ENCODE measurements around the gene PAX2.
A peak's percentile ranks its signal among the peaks of the same experiment; 100 is the strongest.

Gene PAX2

GRCh38 chr10:100723770-100724530 lies 21.4 kb upstream of the PAX2 start:
- TF ChIP-seq TAF1 (IDR thresholded peaks at IDR 0.05; ENCODE audit: low read depth, low read length) (no peak), POU2F2 (IDR thresholded peaks at IDR 0.05; ENCODE audit: low read depth, low read length) (no peak), PAX5 (IDR thresholded peaks at IDR 0.05; ENCODE audit: insufficient read depth, low read length, severe bottlenecking) (no peak), POLR2A (IDR thresholded peaks at IDR 0.05; ENCODE audit: low read depth, low read length) (no peak), SPI1 (IDR thresholded peaks at IDR 0.05; ENCODE audit: low read depth, low read length) (no peak), POLR2AphosphoS5 (IDR thresholded peaks at IDR 0.05; ENCODE audit: low read depth, low read length) (no peak)
- FAIRE-seq (no peak), DNase-seq (ENCODE audit: insufficient read length, low spot score) (no peak)

DNA sequence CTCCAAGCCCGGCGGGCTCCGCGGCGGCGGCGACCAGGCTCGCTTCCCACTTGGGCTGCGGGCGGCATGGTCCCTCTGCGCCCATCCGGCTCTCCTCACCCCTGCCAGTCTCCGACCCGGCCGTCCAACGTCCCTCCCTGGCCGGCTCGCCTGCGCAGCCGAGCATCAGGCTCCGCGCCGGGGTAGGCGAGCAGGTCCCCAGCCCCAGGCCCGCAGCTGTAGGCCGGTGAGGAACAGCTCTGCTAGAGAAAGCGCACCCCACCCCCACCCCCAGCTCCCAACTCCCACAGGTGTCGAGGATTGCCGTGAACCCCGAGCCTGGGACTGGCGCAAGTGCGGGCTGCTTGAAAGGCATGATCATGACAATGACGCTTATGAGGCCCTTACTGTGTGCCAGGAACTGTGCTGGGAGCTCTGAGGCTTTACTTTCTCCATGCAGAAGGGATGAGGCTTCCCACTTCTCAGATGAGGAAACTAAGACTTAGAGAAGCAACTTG lies 20.8 kb upstream of the PAX2 start:
- DNase-seq (ENCODE audit: insufficient read length, low spot score) = no peak
- no peak for FAIRE-seq

DNA sequence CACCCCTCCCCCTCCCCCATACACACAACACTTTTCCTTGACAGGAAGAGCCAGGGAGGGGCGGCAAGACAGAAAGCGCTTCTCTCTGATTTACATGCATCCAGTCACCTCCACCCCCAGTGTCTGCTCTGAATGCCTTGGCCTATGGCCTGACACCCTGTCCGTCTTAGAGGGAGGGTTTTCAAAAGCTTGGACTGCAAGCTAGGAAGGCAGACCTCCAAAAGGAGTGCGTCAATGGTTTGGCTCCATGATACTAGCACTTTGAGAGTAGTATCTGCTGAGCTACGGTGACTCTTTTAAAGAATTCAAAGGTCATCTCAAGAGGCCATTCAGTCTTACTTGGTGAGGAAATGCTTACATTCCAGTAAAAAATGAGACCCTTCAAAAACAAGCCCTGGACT lies 20.3 kb upstream of the PAX2 start:
- DNase-seq (ENCODE audit: insufficient read length, low spot score) (no peak), FAIRE-seq (no peak)
- TF ChIP-seq TAF1 (IDR thresholded peaks at IDR 0.05; ENCODE audit: low read depth, low read length) (no peak), POU2F2 (IDR thresholded peaks at IDR 0.05; ENCODE audit: low read depth, low read length) (no peak), PAX5 (IDR thresholded peaks at IDR 0.05; ENCODE audit: insufficient read depth, low read length, severe bottlenecking) (no peak), POLR2A (IDR thresholded peaks at IDR 0.05; ENCODE audit: low read depth, low read length) (no peak), POLR2AphosphoS5 (IDR thresholded peaks at IDR 0.05; ENCODE audit: low read depth, low read length) (no peak), SPI1 (IDR thresholded peaks at IDR 0.05; ENCODE audit: low read depth, low read length) (no peak)

More for the DNA sequence above, 20.8 kb upstream of the PAX2 start:
- no peak for TF ChIP-seq POU2F2 (IDR thresholded peaks at IDR 0.05; ENCODE audit: low read depth, low read length)
- no peak for TF ChIP-seq POLR2AphosphoS5 (IDR thresholded peaks at IDR 0.05; ENCODE audit: low read depth, low read length)
- TF ChIP-seq POLR2A (IDR thresholded peaks at IDR 0.05; ENCODE audit: low read depth, low read length) = no peak

- TF ChIP-seq POLR2AphosphoS5 (IDR thresholded peaks at IDR 0.05; ENCODE audit: low read depth, low read length) (no peak), POLR2A (IDR thresholded peaks at IDR 0.05; ENCODE audit: low read depth, low read length) (no peak), SPI1 (IDR thresholded peaks at IDR 0.05; ENCODE audit: low read depth, low read length) (no peak), POU2F2 (IDR thresholded peaks at IDR 0.05; ENCODE audit: low read depth, low read length) (no peak), PAX5 (IDR thresholded peaks at IDR 0.05; ENCODE audit: insufficient read depth, low read length, severe bottlenecking) (no peak), TAF1 (IDR thresholded peaks at IDR 0.05; ENCODE audit: low read depth, low read length) (no peak)
- FAIRE-seq (no peak), DNase-seq (ENCODE audit: insufficient read length, low spot score) (no peak)
These were observed 19.4 kb upstream of the PAX2 start for GRCh38 chr10:100725869-100726426.

DNA sequence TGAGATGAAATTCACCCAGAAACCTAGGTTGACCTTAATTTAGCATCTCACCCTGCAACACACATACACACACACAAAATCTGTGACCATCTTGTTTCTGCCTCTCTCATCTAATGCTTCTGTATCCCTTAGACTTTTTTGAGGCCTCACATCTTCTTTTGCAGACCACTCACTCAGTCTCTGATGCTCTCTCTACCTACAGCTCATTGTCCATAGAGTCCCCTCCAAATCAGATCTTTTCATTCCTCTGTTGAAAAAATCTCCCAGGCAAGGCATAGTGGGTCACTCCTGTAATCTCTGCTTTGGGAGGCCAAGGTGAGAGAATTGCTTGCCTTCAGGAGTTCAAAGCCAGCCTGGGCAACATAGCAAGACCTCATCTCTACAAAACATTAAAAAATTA lies 17.6 kb upstream of the PAX2 start:
- TF ChIP-seq POLR2AphosphoS5 (IDR thresholded peaks at IDR 0.05; ENCODE audit: low read depth, low read length) (no peak), TAF1 (IDR thresholded peaks at IDR 0.05; ENCODE audit: low read depth, low read length) (no peak), POU2F2 (IDR thresholded peaks at IDR 0.05; ENCODE audit: low read depth, low read length) (no peak), POLR2A (IDR thresholded peaks at IDR 0.05; ENCODE audit: low read depth, low read length) (no peak), PAX5 (IDR thresholded peaks at IDR 0.05; ENCODE audit: insufficient read depth, low read length, severe bottlenecking) (no peak), SPI1 (IDR thresholded peaks at IDR 0.05; ENCODE audit: low read depth, low read length) (no peak)
- no peak for FAIRE-seq

DNA sequence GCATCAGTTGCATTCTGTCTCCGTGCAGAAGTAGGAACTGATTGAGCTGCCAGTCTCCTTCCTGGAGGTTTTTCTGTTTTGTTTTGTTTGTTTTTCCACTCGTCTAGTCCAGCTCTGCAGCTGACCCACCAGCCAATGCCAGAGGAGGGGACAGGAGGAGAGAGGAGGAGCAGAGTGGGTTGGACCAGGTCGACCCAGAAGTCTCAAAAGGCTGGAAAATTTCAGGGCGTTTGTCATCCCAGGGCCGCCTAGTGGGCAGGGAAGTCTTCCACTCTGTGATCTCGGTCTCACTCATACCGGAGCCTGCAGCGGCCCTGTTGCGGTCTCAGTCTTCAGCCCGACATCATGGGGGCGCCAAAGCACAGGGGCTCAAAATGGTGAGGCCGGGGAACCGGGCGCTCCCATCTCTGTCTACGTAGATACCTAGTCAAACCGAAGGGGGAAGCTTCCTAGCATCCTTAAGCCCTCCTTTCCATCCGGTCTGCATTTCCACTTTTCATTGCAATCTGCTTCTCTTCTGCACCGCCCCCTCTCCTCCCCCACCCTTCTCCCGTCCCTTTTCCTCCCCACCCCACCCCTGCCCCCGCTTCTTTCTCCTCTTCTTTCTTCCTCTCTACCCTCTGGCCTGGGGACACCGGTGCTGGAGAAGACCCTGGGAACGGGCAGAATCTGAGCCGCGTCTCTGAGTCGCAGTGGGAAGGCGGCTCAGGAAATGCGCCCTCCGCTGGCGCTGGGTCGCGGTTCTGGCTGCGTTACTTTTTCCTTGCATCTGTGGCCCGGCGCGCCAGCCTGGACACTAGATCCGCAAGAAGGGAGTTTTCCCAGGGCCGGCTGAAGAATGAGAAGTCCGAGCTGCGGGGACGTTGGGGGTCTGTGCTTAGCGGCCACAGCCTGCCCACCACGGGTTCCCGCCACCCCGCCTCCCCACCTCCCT lies 16.2 kb upstream of the PAX2 start:
- TF ChIP-seq TAF1 (IDR thresholded peaks at IDR 0.05; ENCODE audit: low read depth, low read length) (no peak), POU2F2 (IDR thresholded peaks at IDR 0.05; ENCODE audit: low read depth, low read length) (no peak), SPI1 (IDR thresholded peaks at IDR 0.05; ENCODE audit: low read depth, low read length) (no peak), POLR2A (IDR thresholded peaks at IDR 0.05; ENCODE audit: low read depth, low read length) (no peak), POLR2AphosphoS5 (IDR thresholded peaks at IDR 0.05; ENCODE audit: low read depth, low read length) (no peak), PAX5 (IDR thresholded peaks at IDR 0.05; ENCODE audit: insufficient read depth, low read length, severe bottlenecking) (no peak)
- DNase-seq (ENCODE audit: insufficient read length, low spot score) = no peak

More for the DNA sequence above, 17.6 kb upstream of the PAX2 start:
- DNase-seq (ENCODE audit: insufficient read length, low spot score) = no peak

GRCh38 chr10:100729862-100730724 lies 15.3 kb upstream of the PAX2 start:
- no peak for DNase-seq (ENCODE audit: insufficient read length, low spot score)
- FAIRE-seq = no peak
- TF ChIP-seq POLR2A (IDR thresholded peaks at IDR 0.05; ENCODE audit: low read depth, low read length) = no peak
- no peak for TF ChIP-seq POLR2AphosphoS5 (IDR thresholded peaks at IDR 0.05; ENCODE audit: low read depth, low read length)
- TF ChIP-seq POU2F2 (IDR thresholded peaks at IDR 0.05; ENCODE audit: low read depth, low read length) = no peak
- TF ChIP-seq PAX5 (IDR thresholded peaks at IDR 0.05; ENCODE audit: insufficient read depth, low read length, severe bottlenecking) = no peak
- no peak for TF ChIP-seq SPI1 (IDR thresholded peaks at IDR 0.05; ENCODE audit: low read depth, low read length)
- TF ChIP-seq TAF1 (IDR thresholded peaks at IDR 0.05; ENCODE audit: low read depth, low read length) = no peak

More for the DNA sequence above, 16.2 kb upstream of the PAX2 start:
- FAIRE-seq = no peak

DNA sequence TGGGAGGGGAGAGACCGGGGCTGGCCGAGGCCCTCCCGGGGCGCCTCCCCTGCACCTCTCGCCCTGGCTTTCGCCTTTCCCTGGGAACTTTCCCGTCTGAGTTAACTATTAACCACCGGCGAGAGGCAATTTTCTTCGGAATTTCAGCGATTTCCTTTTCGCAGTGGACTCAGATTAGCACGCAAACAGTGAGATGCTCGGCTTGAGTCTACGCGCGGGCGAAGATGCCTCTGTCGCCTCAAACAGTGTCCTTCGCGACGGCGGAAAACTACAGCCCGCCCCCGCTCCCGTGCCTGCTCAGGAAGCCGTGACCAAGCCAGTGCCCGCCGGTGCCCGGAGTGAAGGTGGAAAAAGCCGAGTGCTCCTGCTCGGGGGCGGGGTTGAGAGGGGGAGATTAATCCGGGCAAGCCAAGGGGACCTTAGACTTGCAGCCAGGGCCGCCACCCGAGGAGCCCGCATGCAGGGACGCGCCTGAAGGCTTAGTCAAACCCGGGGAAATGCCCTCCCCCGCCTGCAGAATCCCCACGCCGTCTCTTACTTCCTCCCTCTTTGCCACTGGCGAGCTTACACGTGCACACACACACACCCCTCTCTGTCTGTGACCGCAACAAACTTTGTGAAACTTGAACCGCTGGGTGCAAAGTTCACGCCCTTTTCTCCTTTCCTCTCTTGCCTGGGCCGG lies 14.5 kb upstream of the PAX2 start:
- no peak for DNase-seq (ENCODE audit: insufficient read length, low spot score)
- TF ChIP-seq PAX5 (IDR thresholded peaks at IDR 0.05; ENCODE audit: insufficient read depth, low read length, severe bottlenecking) (no peak), SPI1 (IDR thresholded peaks at IDR 0.05; ENCODE audit: low read depth, low read length) (peak; percentile 49)
- peak; percentile 72 for FAIRE-seq
